Keratinocyte (primary cell): ENCODE results near the gene ZNF613. TPM values are rescaled to one million over a fixed set of nuclear protein-coding genes. Genes with fewer than 3 reads are reported as not detected.
"Not testable (repeated sequence)": the region's sequence is repeated elsewhere in the genome, so short reads cannot be mapped to it uniquely, and the experiment has no call there.

Experiments
- DNase-seq: peaks from one replicate; pipeline ENCODE4 v3.0.0-alpha.2; 2011; ENCODE audit warnings: low read depth, missing footprints, low spot score
- FAIRE-seq: peaks from 2 replicates; lab custom pipeline; 2011; peaks lifted over from hg19 to GRCh38; lab: Jason Lieb, UNC
- H2AFZ ChIP-seq: 2 replicates; pipeline ENCODE4 v1.6.0; 2012; ENCODE audit warnings: low read length, control low read depth, inconsistent platforms; ENCODE audit not compliant: control insufficient read depth
- H3K27ac ChIP-seq: 2 replicates; pipeline ENCODE4 v1.5.1; 2011; ENCODE audit warnings: low read length; ENCODE audit not compliant: control insufficient read depth, insufficient read depth
- H3K27me3 ChIP-seq: 3 replicates; pipeline ENCODE4 v1.6.0; 2011; ENCODE audit warnings: low read length; ENCODE audit not compliant: control insufficient read depth, insufficient read depth; ENCODE audit errors: extremely low read depth
- H3K36me3 ChIP-seq, 2 experiments: 2 replicates in 1 of 2; 3 replicates in 1 of 2; pipeline ENCODE4 v1.5.1; 2011; ENCODE audit warnings: low read length in 2 of 2, mild to moderate bottlenecking in 1 of 2; ENCODE audit not compliant: control insufficient read depth in 2 of 2, insufficient read depth in 2 of 2; ENCODE audit errors: extremely low read depth in 1 of 2
- H3K4me1 ChIP-seq: 3 replicates; pipeline ENCODE4 v1.5.1; 2011; ENCODE audit warnings: low read length; ENCODE audit not compliant: control insufficient read depth, insufficient read depth; ENCODE audit errors: extremely low read depth
- H3K4me2 ChIP-seq: 3 replicates; pipeline ENCODE4 v1.6.0; 2011; ENCODE audit warnings: low read depth, low read length; ENCODE audit not compliant: control insufficient read depth, insufficient read depth; ENCODE audit errors: extremely low read depth
- H3K4me3 ChIP-seq, 3 experiments: fragments of 200-600 bp in 1 of 3; sonication (generic) in 1 of 3; 2 replicates in 2 of 3; 3 replicates in 1 of 3; pipeline ENCODE4 v1.5.1; 2011 to 2016; ENCODE audit warnings: low read length in 3 of 3, mild to moderate bottlenecking in 3 of 3, control low read depth in 2 of 3, inconsistent platforms in 1 of 3, low read depth in 1 of 3, mixed read lengths in 1 of 3, mixed run types in 1 of 3, moderate library complexity in 1 of 3; ENCODE audit not compliant: control insufficient read depth in 2 of 3, insufficient read depth in 2 of 3; ENCODE audit errors: extremely low read depth in 1 of 3
- H3K79me2 ChIP-seq: 2 replicates; pipeline ENCODE4 v1.6.0; 2012; ENCODE audit warnings: low read length; ENCODE audit not compliant: control insufficient read depth, insufficient read depth
- H3K9ac ChIP-seq: 3 replicates; pipeline ENCODE4 v1.6.0; 2011; ENCODE audit warnings: low read length; ENCODE audit not compliant: control insufficient read depth, insufficient read depth; ENCODE audit errors: extremely low read depth
- H3K9me1 ChIP-seq: 3 replicates; pipeline ENCODE4 v1.6.0; 2011; ENCODE audit warnings: low read length; ENCODE audit not compliant: control insufficient read depth, insufficient read depth; ENCODE audit errors: extremely low read depth
- H3K9me3 ChIP-seq: 2 replicates; pipeline ENCODE4 v1.5.1; 2012; ENCODE audit warnings: low read depth, low read length; ENCODE audit not compliant: control insufficient read depth
- H4K20me1 ChIP-seq: 3 replicates; pipeline ENCODE4 v1.6.0; 2011; ENCODE audit warnings: low read length; ENCODE audit not compliant: control insufficient read depth, insufficient read depth; ENCODE audit errors: extremely low read depth
- CTCF ChIP-seq, 3 experiments: IDR thresholded peaks in 1 of 3; conservative IDR thresholded peaks in 1 of 3; optimal IDR thresholded peaks in 1 of 3; 2 replicates in 2 of 3; 3 replicates in 1 of 3; pipeline versions ENCODE3 to v1.5.1; 2011; ENCODE audit warnings: low read length in 3 of 3, mild to moderate bottlenecking in 3 of 3, moderate library complexity in 2 of 3, control low read depth in 1 of 3, inconsistent platforms in 1 of 3; ENCODE audit not compliant: insufficient read depth in 2 of 3; ENCODE audit errors: extremely low read depth in 1 of 3
- EZH2 ChIP-seq: IDR thresholded peaks from one replicate; pipeline ENCODE4 v1.6.1; 2012; ENCODE audit warnings: inconsistent platforms, mild to moderate bottlenecking, low read length, moderate library complexity
- dilution Hi-C: fragments of 300-500 bp; cut with MboI; formaldehyde crosslinking; loops from one replicate; pipeline ENCODE4 v1.7.0; 2020; ENCODE audit warnings: low sequenced_read_pairs; ENCODE audit not compliant: extremely low pct_ligation_motif_present
- polyA plus RNA-seq, 5 experiments: library from polyadenylated mRNA; depleted of rRNA in 3 of 5; stranded (reverse) in 3 of 5; stranded (forward) in 1 of 5; unstranded in 1 of 5; fragments of >200 nt; gene quantifications; 1 replicate in 1 of 5; 2 replicates in 3 of 5; 3 replicates in 1 of 5; pipeline versions ENCODE4 v1.2.1 to v1.2.3, GENCODE V29; 2011 to 2012; ENCODE audit warnings: missing spikeins in 2 of 5, low read depth in 1 of 5, low replicate concordance in 1 of 5

ZNF613 gene
- polyA plus RNA-seq, 1 donor (not counting 4 experiments of a cell fraction or from before 2014, with no cell fraction given): 4.9 TPM

GRCh38 chr19:51904331-51905165 is 22.7 kb upstream of the ZNF613 start, which contains the start of gene ZNF649:
Gene ZNF649, minus strand, starts transcription at chr19:51905017. Its CDS starts 4,910 bp downstream, at chr19:51900107.
- peak in 1 of 3 experiments; percentile 65 for TF ChIP-seq CTCF (optimal IDR thresholded peaks at IDR 0.05 in 1 of 3, IDR thresholded peaks at IDR 0.05 in 1 of 3, conservative IDR thresholded peaks at IDR 0.05 in 1 of 3; ENCODE audit: extremely low read depth in 1 of 3, insufficient read depth in 2 of 3, low read length in 3 of 3)
- no peak for TF ChIP-seq EZH2
- peaks cover 42% of the 10 kb centered on the region for H3K79me2 ChIP-seq
- H3K4me3 ChIP-seq: peak within 1 kb of the TSS; percentile 84 to 97 (median 97)
- H3K4me2 ChIP-seq: peak within 1 kb of the TSS; percentile 93
- H3K36me3 ChIP-seq: peaks cover 1 to 14% of the 10 kb centered on the region in 2 experiments
- no peaks in the 10 kb centered on the region for H3K9me1 ChIP-seq
- H3K9me3 ChIP-seq: peaks cover 14% of the 10 kb centered on the region
- H3K27me3 ChIP-seq: no peaks in the 10 kb centered on the region
- dilution Hi-C loops: no loop called here
- H4K20me1 ChIP-seq: no peaks in the 10 kb centered on the region
- H3K4me1 ChIP-seq: no peaks in the 10 kb centered on the region
- peak within 1 kb of the TSS; percentile 88 for H3K27ac ChIP-seq
- peak within 1 kb of the TSS; percentile 95 for H3K9ac ChIP-seq
- H2AFZ ChIP-seq: peak within 1 kb of the TSS; percentile 98
- FAIRE-seq (peak; percentile 36), DNase-seq (peak; percentile 62)

GRCh38 chr19:51905206-51905605 is 22.1 kb upstream of the ZNF613 start:
- no peak for FAIRE-seq
- H3K27ac ChIP-seq: peak overlapping the region; percentile 88
- DNase-seq: no peak
- TF ChIP-seq EZH2: no peak
- TF ChIP-seq CTCF (optimal IDR thresholded peaks at IDR 0.05 in 1 of 3, IDR thresholded peaks at IDR 0.05 in 1 of 3, conservative IDR thresholded peaks at IDR 0.05 in 1 of 3; ENCODE audit: extremely low read depth in 1 of 3, insufficient read depth in 2 of 3, low read length in 3 of 3): no peak
- H3K4me3 ChIP-seq: peak overlapping the region in 1 of 3 experiments; percentile 97
- H3K36me3 ChIP-seq: peaks cover 0 to 8% of the 10 kb centered on the region in 2 experiments
- dilution Hi-C loops: no loop called here
- H3K9me1 ChIP-seq: no peaks in the 10 kb centered on the region
- peaks cover 16% of the 10 kb centered on the region for H3K9me3 ChIP-seq
- no peaks in the 10 kb centered on the region for H4K20me1 ChIP-seq
- H3K4me2 ChIP-seq: peak overlapping the region; percentile 93
- H3K27me3 ChIP-seq: no peaks in the 10 kb centered on the region
- peak overlapping the region; percentile 95 for H3K9ac ChIP-seq
- peaks cover 41% of the 10 kb centered on the region for H3K79me2 ChIP-seq
- peak overlapping the region; percentile 54 for H2AFZ ChIP-seq
- H3K4me1 ChIP-seq: no peaks in the 10 kb centered on the region

- dilution Hi-C loops: not testable (repeated sequence)
Measured at GRCh38 chr19:51905639-51906038, 21.6 kb upstream of the ZNF613 start.

More at GRCh38 chr19:51905639-51906038, 21.6 kb upstream of the ZNF613 start:
- Histone ChIP-seq H3K79me2 (peaks cover 37% of the 10 kb centered on the region), H3K9me3 (peaks cover 12% of the 10 kb centered on the region), H2AFZ (peak overlapping the region; percentile 54)
- DNase-seq, H3K27ac ChIP-seq, H3K36me3 ChIP-seq, H3K4me1 ChIP-seq, H4K20me1 ChIP-seq, H3K9ac ChIP-seq, H3K4me2 ChIP-seq, FAIRE-seq, H3K4me3 ChIP-seq, H3K27me3 ChIP-seq, H3K9me1 ChIP-seq: not testable (repeated sequence)
